ENCODE measurements around the gene LSM2.
A peak's percentile ranks its signal among the peaks of the same experiment; 100 is the strongest.
"Not testable (repeated sequence)": the region's sequence is repeated elsewhere in the genome, so short reads cannot be mapped to it uniquely, and the experiment has no call there.

The LSM2 gene

GRCh38 chr6:31796993-31797385, 9.8 kb downstream of the LSM2 start:
- no peak for DNase-seq

GRCh38 chr6:31795616-31796298, 11.0 kb downstream of the LSM2 start, which contains the start of gene VARS1:
TSS of gene VARS1 (minus strand) at chr6:31795752. CDS start at chr6:31795217, 535 bp downstream.
- DNase-seq = peak; percentile 57 to 86

DNA sequence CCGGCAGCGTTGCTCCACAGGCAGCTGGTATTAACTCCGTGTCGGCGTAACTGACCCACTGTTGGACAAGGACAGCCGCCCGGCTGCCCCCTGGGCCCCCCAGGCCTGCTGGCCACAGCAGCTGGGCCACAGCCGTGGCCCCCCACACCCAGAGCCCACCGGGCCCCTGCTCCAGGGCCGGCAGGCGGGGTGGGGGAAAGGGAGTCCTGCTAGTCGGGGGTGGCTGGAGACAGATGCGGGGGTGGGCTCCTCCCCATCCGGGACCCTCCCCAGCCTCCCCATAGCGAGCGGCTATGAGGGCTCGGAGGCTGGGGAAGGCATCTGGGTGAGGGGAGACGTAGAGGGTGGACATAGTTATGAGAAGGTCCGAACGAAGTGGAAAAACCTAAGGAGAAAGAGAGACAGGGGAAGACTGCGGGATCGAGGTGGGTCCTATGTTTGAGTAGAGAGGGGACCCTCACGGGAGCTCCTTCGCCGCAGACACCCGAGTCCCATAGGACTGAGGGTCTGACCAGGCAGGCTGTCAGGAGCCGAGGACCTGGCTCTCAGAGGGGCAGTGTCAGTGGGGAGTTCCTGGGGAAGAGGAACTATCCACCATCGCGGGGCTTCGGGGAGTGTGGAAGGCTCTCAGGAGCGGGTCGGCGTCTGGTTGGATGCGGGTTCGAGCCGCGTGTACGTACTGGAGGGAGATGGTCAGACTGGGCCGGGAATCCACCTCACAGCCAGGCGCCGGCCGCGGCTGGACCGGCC, 11.7 kb downstream of the LSM2 start:
- no peak for DNase-seq

- peak in 1 of 2 experiments; percentile 46 for DNase-seq
Measured at GRCh38 chr6:31794294-31794865, 12.4 kb downstream of the LSM2 start.

GRCh38 chr6:31793927-31794245, 12.9 kb downstream of the LSM2 start:
- not testable (repeated sequence) for DNase-seq

GRCh38 chr6:31792761-31793171, 14.0 kb downstream of the LSM2 start:
- DNase-seq = no peak

GRCh38 chr6:31792090-31792374, 14.7 kb downstream of the LSM2 start:
- no peak for DNase-seq

DNA sequence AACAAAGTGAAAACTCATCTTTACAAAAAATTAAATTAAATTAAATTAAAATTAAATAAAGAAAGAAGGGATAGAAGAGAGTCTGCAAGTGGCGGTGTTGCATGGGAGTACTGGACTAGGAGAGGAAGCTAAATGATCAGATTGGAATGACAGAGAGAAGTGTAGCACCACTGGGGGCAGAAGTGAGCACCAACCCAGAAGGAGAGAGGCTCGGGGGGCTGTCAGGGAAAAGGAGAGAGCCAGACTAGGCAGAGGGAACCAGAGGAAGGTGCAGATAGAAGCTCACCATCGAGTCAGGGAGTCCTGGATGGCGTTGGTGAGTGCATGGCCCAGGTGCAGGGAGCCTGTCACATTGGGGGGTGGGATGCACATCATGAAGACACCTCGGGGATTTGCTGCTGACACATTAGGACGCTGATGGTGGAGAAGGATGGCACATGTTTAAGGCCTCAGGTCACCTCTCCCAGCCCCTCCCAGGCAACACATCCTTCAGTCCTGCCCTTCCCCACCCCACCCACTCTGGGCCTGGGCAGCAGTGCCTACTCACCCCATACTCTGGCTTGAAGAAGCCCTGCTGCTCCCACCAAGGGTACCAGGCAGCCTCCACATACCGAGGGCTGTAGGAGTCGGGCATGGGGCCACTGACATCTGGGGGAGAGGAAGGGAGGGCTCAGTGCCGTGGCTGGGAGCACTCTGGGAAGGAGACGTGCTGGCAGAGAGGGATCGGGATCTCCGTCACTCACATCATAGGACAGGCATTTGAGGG, 15.3 kb downstream of the LSM2 start:
- DNase-seq = peak; percentile 35 to 56

GRCh38 chr6:31785475-31785874, 21.3 kb downstream of the LSM2 start:
- no peak for DNase-seq

GRCh38 chr6:31784098-31784925, 22.5 kb downstream of the LSM2 start:
- DNase-seq = no peak

- DNase-seq = no peak
Measured at GRCh38 chr6:31782126-31782855, 24.5 kb downstream of the LSM2 start.

- DNase-seq = no peak
Measured at GRCh38 chr6:31781244-31782125, 25.3 kb downstream of the LSM2 start.

GRCh38 chr6:31780507-31781243, 26.1 kb downstream of the LSM2 start:
- no peak for DNase-seq

GRCh38 chr6:31779908-31780307, 26.9 kb downstream of the LSM2 start:
- no peak for DNase-seq

GRCh38 chr6:31778999-31779885, 27.5 kb downstream of the LSM2 start:
- no peak for DNase-seq

DNA sequence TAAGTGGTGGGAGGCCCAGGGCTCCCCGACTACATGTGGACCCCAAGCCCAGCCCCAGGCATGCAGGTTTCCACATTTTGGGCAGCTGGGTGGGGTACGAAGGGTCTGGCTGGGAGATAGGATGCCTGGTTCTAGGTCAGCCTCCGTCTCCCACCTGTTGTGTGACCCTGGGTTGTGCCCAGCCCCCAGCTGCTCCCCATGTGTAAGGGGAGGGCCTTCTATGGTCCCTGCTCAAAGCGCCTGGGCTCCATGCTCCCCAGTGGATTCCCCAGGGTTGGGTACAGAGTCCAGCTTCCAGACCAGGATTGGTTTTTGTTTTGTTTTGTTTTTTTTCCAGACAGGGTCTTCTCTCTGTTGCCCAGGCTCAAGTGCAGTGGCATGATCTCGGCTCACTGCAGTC, 28.6 kb downstream of the LSM2 start:
- no peak for DNase-seq

- DNase-seq = no peak
Measured at GRCh38 chr6:31777667-31778050, 29.1 kb downstream of the LSM2 start.

GRCh38 chr6:31776989-31777666, 29.6 kb downstream of the LSM2 start, which contains the start of gene VWA7:
TSS of gene VWA7 (minus strand) at chr6:31777328. CDS start at chr6:31776779, 549 bp downstream.
- peak in 1 of 2 experiments; percentile 31 for DNase-seq
